Regular cardiac myocyte (primary cell): ENCODE results near the gene KRTAP27-1. TPM values are rescaled to one million over a fixed set of nuclear protein-coding genes. Genes with fewer than 3 reads are reported as not detected.

Experiments used
- total RNA-seq: library from RNA; depleted of rRNA; stranded (reverse); fragments of >200 nt; gene quantifications from 2 replicates; pipeline ENCODE4 v1.2.3, GENCODE V29; 2014

KRTAP27-1 gene
- total RNA-seq: not detected in 2 replicates

GRCh38 chr21:30337276-30337744, at the start of gene KRTAP27-1:
Gene KRTAP27-1 (minus strand): TSS chr21:30337694. CDS start chr21:30337668, 26 bp downstream.

GRCh38 chr21:30372139-30372770, 34.8 kb upstream of the KRTAP27-1 start, which contains the start of gene KRTAP13-2:
Gene KRTAP13-2 (minus strand): TSS chr21:30372271. CDS start chr21:30372213, 58 bp downstream.

GRCh38 chr21:30348506-30348905, 11.0 kb upstream of the KRTAP27-1 start, which contains the start of gene KRTAP23-1:
Gene KRTAP23-1 (minus strand): TSS chr21:30348606. CDS start chr21:30348606, 0 bp downstream.

GRCh38 chr21:30320215-30320614, 17.3 kb downstream of the KRTAP27-1 start, which contains the start of gene KRTAP26-1:
Gene KRTAP26-1 (minus strand): TSS chr21:30320315. CDS start chr21:30320035, 280 bp downstream.

DNA sequence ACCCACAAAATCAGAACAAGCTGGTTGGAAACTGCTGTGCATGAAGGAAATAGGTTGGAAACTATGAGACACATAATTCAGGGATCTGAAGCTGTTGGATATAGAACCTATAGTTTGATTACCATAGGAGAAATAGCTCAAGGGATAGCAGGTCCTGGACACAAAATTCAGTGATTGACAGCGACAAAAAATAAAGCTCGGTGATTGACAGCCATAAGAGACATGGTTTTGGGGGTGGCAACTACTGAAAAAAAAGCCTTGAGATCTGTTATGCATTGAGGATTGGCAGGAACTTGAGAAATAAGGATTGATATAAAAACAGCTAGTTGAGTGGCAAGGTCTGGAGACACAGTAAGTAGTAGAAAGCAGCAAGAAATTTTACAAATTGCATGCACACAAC, 48.3 kb downstream of the KRTAP27-1 start, which contains the start of gene KRTAP25-1:
KRTAP25-1 (minus strand) TSS at position 300 of the 400 bp plus-strand sequence; CDS start at position 276, 24 bp downstream.

Other genes starting within 250 kb of the KRTAP27-1 start
- not detected in 2 replicates for gene CLDN17, start 170.9 kb downstream of the KRTAP27-1 start, total RNA-seq
- gene CLDN8, start 121.6 kb downstream of the KRTAP27-1 start, total RNA-seq: not detected in 2 replicates
- gene KRTAP24-1, start 54.7 kb downstream of the KRTAP27-1 start, total RNA-seq: not detected in 2 replicates
- not detected in 2 replicates for gene KRTAP25-1, start 48.2 kb downstream of the KRTAP27-1 start, total RNA-seq
- not detected in 2 replicates for gene KRTAP26-1, start 17.4 kb downstream of the KRTAP27-1 start, total RNA-seq
- gene KRTAP23-1, start 10.9 kb upstream of the KRTAP27-1 start, total RNA-seq: not detected in 2 replicates
- gene KRTAP13-2, start 34.6 kb upstream of the KRTAP27-1 start, total RNA-seq: not detected in 2 replicates
- gene KRTAP13-1, start 58.3 kb upstream of the KRTAP27-1 start, total RNA-seq: not detected in 2 replicates
- gene KRTAP13-3, start 88.2 kb upstream of the KRTAP27-1 start, total RNA-seq: not detected in 2 replicates
- not detected in 2 replicates for gene KRTAP13-4, start 92.5 kb upstream of the KRTAP27-1 start, total RNA-seq
- not detected in 2 replicates for gene KRTAP15-1, start 102.6 kb upstream of the KRTAP27-1 start, total RNA-seq
- not detected in 2 replicates for gene KRTAP19-1, start 142.7 kb upstream of the KRTAP27-1 start, total RNA-seq
- not detected in 2 replicates for gene KRTAP19-2, start 149.7 kb upstream of the KRTAP27-1 start, total RNA-seq
- gene KRTAP19-3, start 154.3 kb upstream of the KRTAP27-1 start, total RNA-seq: not detected in 2 replicates
- not detected in 2 replicates for gene KRTAP19-4, start 159.5 kb upstream of the KRTAP27-1 start, total RNA-seq
- gene KRTAP19-5, start 164.4 kb upstream of the KRTAP27-1 start, total RNA-seq: not detected in 2 replicates
- not detected in 2 replicates for gene KRTAP19-6, start 204.2 kb upstream of the KRTAP27-1 start, total RNA-seq
- not detected in 2 replicates for gene KRTAP19-7, start 223.6 kb upstream of the KRTAP27-1 start, total RNA-seq